Gastroesophageal sphincter (tissue), 3 donors: ENCODE measurements around the gene GLRA2.

Source experiments
- CTCF ChIP-seq, 4 experiments: fragments of 200-600 bp in 2 of 4; fragments of 450-650 bp in 2 of 4; sonication (generic) in 1 of 4; IDR thresholded peaks; one replicate each; pipeline ENCODE4 v1.5.1; 2017 to 2019; ENCODE audit warnings: antibody characterized with exemption in 4 of 4, mild to moderate bottlenecking in 2 of 4, moderate library complexity in 2 of 4
- EP300 ChIP-seq: sonication (generic); formaldehyde crosslinking; IDR thresholded peaks from one replicate; pipeline ENCODE4 v1.6.1; 2017; ENCODE audit warnings: antibody characterized with exemption, mild to moderate bottlenecking
- POLR2A ChIP-seq, 2 donors: fragments of 450-650 bp; IDR thresholded peaks; one replicate each; pipeline ENCODE4 v1.6.1; 2017; ENCODE audit warnings: antibody characterized with exemption in 2 of 2, mild to moderate bottlenecking in 2 of 2, moderate library complexity in 1 of 2
- POLR2AphosphoS5 ChIP-seq: sonication (generic); formaldehyde crosslinking; IDR thresholded peaks from one replicate; pipeline ENCODE4 v1.6.1; 2017; ENCODE audit warnings: antibody characterized with exemption

DNA sequence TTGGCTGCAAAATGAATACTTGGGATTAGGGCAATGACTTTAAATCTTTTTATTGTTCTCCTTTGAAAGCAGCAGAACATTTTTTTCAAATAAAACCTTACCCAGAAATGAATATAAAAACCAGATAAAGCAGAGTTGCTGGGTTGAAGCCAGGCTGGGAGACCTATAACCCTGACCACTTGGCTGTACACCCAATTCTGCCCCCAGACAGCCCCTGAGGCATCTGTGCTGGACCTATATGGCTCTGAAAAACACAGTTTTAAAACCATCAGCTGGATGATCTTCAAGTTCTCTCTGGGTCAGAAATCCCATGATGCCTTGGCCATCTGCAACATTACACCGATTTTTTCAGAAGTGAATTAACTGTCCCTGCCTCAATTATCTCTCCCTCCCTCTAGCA lies 23.7 kb upstream of the GLRA2 start:
- no peak for TF ChIP-seq CTCF (IDR thresholded peaks at IDR 0.05)
- TF ChIP-seq POLR2A (IDR thresholded peaks at IDR 0.05): no peak
- TF ChIP-seq POLR2AphosphoS5: no peak
- no peak for TF ChIP-seq EP300
